Smooth muscle cell (in vitro differentiated cells): Measurements from ENCODE around the gene TOR1AIP2. TPM values are rescaled to one million over a fixed set of nuclear protein-coding genes. Genes with fewer than 3 reads are reported as not detected.

Source experiments
- DNase-seq: peaks from one replicate; lab custom pipeline; 2025; ENCODE audit not compliant: unreplicated experiment; lab: John Stamatoyannopoulos, UW
- H2AFZ ChIP-seq: fragments of 200-600 bp; sonication (generic); 2 replicates; pipeline ENCODE4 v1.6.0; 2016; ENCODE audit warnings: antibody characterized with exemption, low read depth, mild to moderate bottlenecking
- H3F3A ChIP-seq: fragments of 200-600 bp; sonication (generic); 2 replicates; pipeline ENCODE4 v1.6.0; 2017; ENCODE audit warnings: antibody characterized with exemption, low read depth
- H3K27ac ChIP-seq: fragments of 200-600 bp; sonication (generic); 2 replicates; pipeline ENCODE4 v1.5.1; 2016; ENCODE audit warnings: low read depth, mild to moderate bottlenecking
- H3K27me3 ChIP-seq: fragments of 200-600 bp; sonication (generic); 2 replicates; pipeline ENCODE4 v1.6.1; 2016; ENCODE audit warnings: low read depth, mild to moderate bottlenecking
- H3K36me3 ChIP-seq: fragments of 200-600 bp; sonication (generic); 2 replicates; pipeline ENCODE4 v1.5.1; 2016; ENCODE audit warnings: low read depth
- H3K4me1 ChIP-seq: fragments of 200-600 bp; sonication (generic); 2 replicates; pipeline ENCODE4 v1.5.1; 2016; ENCODE audit warnings: low read depth
- H3K4me2 ChIP-seq: fragments of 200-600 bp; sonication (generic); 2 replicates; pipeline ENCODE4 v1.6.0; 2016; ENCODE audit warnings: mild to moderate bottlenecking
- H3K4me3 ChIP-seq: fragments of 200-600 bp; sonication (generic); 2 replicates; pipeline ENCODE4 v1.5.1; 2016; ENCODE audit warnings: mild to moderate bottlenecking
- H3K79me2 ChIP-seq: fragments of 200-600 bp; sonication (generic); 2 replicates; pipeline ENCODE4 v1.6.0; 2016; ENCODE audit warnings: low read depth, mild to moderate bottlenecking
- H3K9ac ChIP-seq: fragments of 200-600 bp; sonication (generic); 2 replicates; pipeline ENCODE4 v1.6.0; 2016; ENCODE audit warnings: low read depth
- H3K9me3 ChIP-seq: fragments of 200-600 bp; sonication (generic); replicated peaks from 2 replicates; pipeline ENCODE4 v1.5.1; 2016; ENCODE audit warnings: low read depth
- H4K20me1 ChIP-seq: fragments of 200-600 bp; sonication (generic); 2 replicates; pipeline ENCODE4 v1.6.0; 2016; ENCODE audit warnings: low read depth
- CTCF ChIP-seq: fragments of 200-600 bp; sonication (generic); IDR thresholded peaks from 2 replicates; pipeline ENCODE4 v1.5.1; 2017; ENCODE audit warnings: borderline replicate concordance, mild to moderate bottlenecking, antibody characterized with exemption; ENCODE audit not compliant: insufficient read depth, poor library complexity, severe bottlenecking
- WGBS: methylation state at CpG from one replicate; pipeline ENCODE4 v1.1.7; 2016; ENCODE audit warnings: low lambda C conversion rate; 5-methylcytosine and 5-hydroxymethylcytosine counted together
- polyA plus RNA-seq: library from polyadenylated mRNA; unstranded; fragments of >200 nt; fragmentation: Nextera tagmentation; extraction: Ambion mirVana; gene quantifications from 2 replicates; pipeline ENCODE4 v1.2.1, GENCODE V29; 2016
- total RNA-seq: library from RNA; depleted of rRNA; stranded (reverse); fragments of >200 nt; gene quantifications from 2 replicates; pipeline ENCODE4 v1.2.3, GENCODE V29; 2014

TOR1AIP2 gene
- 105 and 116 TPM in 2 replicates for total RNA-seq
- polyA plus RNA-seq, result 14.2 and 21.3 TPM in 2 replicates

GRCh38 chr1:179877586-179878265 lies at the start of gene TOR1AIP2:
Gene TOR1AIP2 (minus strand): TSS chr1:179877803. CDS start chr1:179852665, 25,138 bp downstream.
- no peak for TF ChIP-seq CTCF
- peak within 1 kb of the TSS; percentile 58 for H3K27ac ChIP-seq
- peaks cover 49% of the 10 kb centered on the region for H3K79me2 ChIP-seq
- peaks cover 9% of the 10 kb centered on the region for H3F3A ChIP-seq
- H4K20me1 ChIP-seq, result peaks cover 45% of the 10 kb centered on the region
- H3K4me3 ChIP-seq, result peak within 1 kb of the TSS; percentile 83
- H3K4me1 ChIP-seq, result peaks cover 18% of the 10 kb centered on the region
- peak within 1 kb of the TSS; percentile 91 for H3K4me2 ChIP-seq
- H2AFZ ChIP-seq, result peak within 1 kb of the TSS; percentile 78
- H3K9ac ChIP-seq, result peak within 1 kb of the TSS; percentile 84
- H3K36me3 ChIP-seq, result no peaks in the 10 kb centered on the region
- peak; percentile 35 for DNase-seq
- no peaks in the 10 kb centered on the region for H3K27me3 ChIP-seq
- H3K9me3 ChIP-seq, result no peaks in the 10 kb centered on the region
- 2% methylated on average over 31 of the region's 31 CpGs for WGBS

GRCh38 chr1:179926850-179927205 lies 49.2 kb upstream of the TOR1AIP2 start:
- Histone ChIP-seq H3K4me2 (no peak overlapping the region), H3K27me3 (no peaks in the 10 kb centered on the region), H3F3A (no peaks in the 10 kb centered on the region), H3K9me3 (no peaks in the 10 kb centered on the region), H4K20me1 (no peaks in the 10 kb centered on the region), H3K27ac (peak overlapping the region; percentile 64), H2AFZ (no peak overlapping the region), H3K4me3 (no peak overlapping the region), H3K79me2 (no peaks in the 10 kb centered on the region), H3K36me3 (no peaks in the 10 kb centered on the region), H3K4me1 (peaks cover 10% of the 10 kb centered on the region), H3K9ac (no peak overlapping the region)
- 82% methylated on average over 3 of the region's 3 CpGs for WGBS
- DNase-seq, result no peak
- no peak for TF ChIP-seq CTCF

- H3K79me2 ChIP-seq, result no peaks in the 10 kb centered on the region
- H3K9ac ChIP-seq, result no peak overlapping the region
- H3K4me3 ChIP-seq, result no peak overlapping the region
- no peak overlapping the region for H2AFZ ChIP-seq
- no peaks in the 10 kb centered on the region for H3K27me3 ChIP-seq
- peak overlapping the region; percentile 64 for H3K27ac ChIP-seq
- no peak for TF ChIP-seq CTCF
- no peaks in the 10 kb centered on the region for H4K20me1 ChIP-seq
- H3K4me2 ChIP-seq, result no peak overlapping the region
- peaks cover 17% of the 10 kb centered on the region for H3K4me1 ChIP-seq
- no peak for DNase-seq
- H3K9me3 ChIP-seq, result no peaks in the 10 kb centered on the region
- H3F3A ChIP-seq, result no peaks in the 10 kb centered on the region
- H3K36me3 ChIP-seq, result no peaks in the 10 kb centered on the region
- 72% methylated on average over 4 of the region's 4 CpGs for WGBS
These were observed 48.6 kb upstream of the TOR1AIP2 start for GRCh38 chr1:179925922-179926849.
